GM21825 (cell line): Measurements from ENCODE around the gene SEPTIN12.

Experiments
- ATAC-seq: cut with Tn5 transposase; IDR thresholded peaks from one replicate; pipeline ENCODE4 v1.9.1; 2021; ENCODE audit warnings: mild to moderate bottlenecking, moderate library complexity; ENCODE audit not compliant: unreplicated experiment

SEPTIN12 gene, protein sequence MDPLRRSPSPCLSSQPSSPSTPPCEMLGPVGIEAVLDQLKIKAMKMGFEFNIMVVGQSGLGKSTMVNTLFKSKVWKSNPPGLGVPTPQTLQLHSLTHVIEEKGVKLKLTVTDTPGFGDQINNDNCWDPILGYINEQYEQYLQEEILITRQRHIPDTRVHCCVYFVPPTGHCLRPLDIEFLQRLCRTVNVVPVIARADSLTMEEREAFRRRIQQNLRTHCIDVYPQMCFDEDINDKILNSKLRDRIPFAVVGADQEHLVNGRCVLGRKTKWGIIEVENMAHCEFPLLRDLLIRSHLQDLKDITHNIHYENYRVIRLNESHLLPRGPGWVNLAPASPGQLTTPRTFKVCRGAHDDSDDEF

DNA sequence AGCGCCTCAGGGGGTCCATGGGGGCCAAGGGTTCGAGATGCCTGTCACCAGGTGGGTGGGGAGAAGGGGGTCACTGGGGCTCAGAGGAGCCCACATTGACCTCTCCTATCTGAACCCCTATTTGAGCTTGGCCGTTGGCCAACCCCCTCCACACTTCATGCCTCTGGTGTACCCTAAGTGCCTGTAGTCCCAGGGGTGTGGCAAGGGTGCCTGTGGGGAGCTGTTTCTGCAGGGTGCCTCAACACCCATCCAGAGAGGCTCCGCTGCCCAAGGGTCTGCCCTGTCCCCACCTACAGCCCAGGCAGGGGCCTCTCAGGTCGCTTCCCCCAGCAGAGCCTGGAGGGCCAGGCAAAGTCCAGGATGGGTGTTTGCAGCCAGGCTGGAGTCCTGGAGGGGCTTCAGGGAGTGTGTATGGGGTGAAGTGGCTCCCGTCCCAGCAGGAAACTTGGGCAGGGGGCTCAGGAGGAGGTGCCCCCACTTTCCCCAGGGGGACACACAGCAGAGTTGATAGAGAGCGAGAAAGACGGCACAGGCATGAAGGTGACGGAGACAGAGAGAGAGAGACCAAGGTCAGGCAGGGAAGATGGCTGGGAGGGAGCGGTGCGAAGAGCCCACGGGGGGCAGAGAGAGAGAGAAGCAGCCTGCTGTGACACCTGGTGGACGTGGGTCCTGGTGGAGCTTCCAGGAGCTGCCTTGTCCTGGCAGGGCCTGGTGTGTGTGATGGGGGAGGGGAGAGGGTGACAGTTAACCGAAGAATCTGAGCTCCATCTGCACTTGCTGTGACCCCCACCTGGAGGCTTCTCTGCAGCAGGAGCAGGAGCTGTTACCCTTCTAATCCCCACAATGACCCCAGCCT, at the start of gene SEPTIN12:
SEPTIN12 (minus strand) TSS at position 719 of the 856 bp plus-strand sequence; CDS start at position 19, 700 bp downstream.
- ATAC-seq = no peak

DNA sequence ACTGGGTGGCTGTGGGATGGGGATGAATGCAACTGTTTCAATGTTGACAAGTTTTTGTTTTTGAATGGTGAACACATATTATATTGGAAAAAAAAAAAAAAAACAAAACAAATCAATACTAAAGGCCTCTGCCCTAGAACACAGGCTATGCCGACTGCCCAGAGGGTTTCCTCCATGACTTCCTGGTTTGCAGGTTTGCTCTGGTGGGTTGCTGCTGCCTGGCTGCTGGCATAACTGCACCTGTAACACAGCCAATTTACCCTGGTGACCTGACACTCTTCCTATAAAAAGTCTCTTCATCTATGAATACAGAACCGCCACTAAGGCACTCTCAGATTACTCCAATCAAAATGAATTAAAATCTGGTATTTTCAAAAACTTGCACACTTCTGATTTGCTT, 48.6 kb upstream of the SEPTIN12 start:
- no peak for ATAC-seq

DNA sequence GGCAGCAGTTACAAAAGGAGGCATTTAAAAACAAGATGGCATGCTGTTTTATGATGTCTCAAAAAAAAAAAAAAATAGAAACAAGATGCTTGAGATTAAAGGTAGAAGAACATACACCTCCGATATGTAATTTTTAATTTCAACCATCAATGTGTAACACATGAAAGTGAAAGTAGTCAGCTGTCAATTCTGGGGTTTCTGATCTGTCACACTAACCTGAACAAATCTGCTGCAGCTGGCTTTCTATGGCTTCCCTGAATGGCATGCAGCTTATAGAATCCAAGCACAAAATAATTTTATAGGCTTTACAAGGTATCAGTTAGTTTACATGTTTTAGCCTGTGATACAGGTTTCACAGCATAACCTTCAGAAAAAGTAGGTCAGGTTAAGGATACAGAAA, 45.4 kb upstream of the SEPTIN12 start:
- no peak for ATAC-seq

DNA sequence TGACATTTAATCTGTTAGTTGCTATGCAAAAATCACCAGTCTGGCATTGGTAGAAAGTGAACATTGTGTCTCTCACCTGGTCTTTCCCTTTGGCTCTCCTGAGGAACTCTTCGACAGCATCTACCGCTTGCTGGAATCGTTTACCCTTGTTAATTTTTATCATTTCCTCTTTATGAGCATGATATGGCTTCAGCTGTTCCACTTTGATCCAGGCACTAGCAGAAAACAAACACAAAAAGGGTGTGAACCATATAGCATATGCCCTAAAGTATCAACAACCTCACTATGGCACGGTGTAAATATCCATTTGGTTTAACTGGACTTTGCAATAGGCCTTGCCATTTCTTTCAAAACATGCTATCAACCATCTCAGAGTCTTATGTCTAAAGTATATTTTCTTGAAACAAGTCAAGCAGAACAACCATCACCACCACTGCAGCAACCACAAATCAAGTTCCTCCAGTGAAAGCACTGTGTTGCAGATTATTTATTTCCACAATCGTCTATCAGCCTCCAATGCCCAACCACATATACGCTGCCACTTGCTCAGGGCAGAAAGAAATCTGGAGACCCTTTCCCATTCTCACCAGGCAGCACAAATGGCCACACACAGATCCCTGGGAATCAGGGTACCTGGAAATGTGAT, 44.7 kb upstream of the SEPTIN12 start:
- no peak for ATAC-seq

DNA sequence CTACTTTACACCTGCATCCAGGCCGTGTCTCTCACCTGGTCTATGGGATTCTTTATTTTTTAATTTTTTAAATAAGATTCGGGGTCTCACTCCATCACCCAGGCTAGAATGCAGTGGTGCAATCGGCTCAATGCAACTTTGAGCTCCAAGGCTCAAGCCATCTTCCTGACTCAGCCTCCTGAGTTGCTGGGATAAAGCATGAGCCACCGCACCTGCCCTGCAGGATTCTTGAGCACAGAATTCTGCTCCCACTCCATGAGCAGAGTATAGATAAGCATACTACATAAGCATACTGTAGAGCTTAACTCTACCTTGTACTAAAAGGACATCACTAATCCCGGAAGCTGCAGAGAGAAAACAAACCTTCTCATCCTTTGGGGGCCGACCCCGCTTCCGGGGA, 43.5 kb upstream of the SEPTIN12 start:
- ATAC-seq = no peak

DNA sequence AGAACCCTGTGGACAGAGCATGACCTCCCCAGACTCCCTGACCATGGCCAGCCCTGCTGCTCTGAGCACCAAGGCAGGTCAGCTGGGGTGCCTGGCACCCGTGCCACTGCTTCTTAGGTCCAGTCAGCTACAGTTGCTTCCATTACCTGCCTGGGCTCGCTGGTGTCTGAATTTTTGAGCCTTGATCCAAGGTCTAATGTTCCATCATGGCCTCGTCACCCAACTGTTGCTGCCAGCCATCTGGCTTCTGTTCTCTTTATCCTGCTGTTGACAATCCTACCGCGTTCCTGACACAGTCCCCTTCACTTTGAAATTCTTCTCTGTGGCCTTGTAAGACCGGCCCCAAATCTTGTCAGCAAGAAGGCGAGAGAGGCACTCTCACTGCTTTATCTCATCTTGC, 42.3 kb upstream of the SEPTIN12 start:
- ATAC-seq = no peak

DNA sequence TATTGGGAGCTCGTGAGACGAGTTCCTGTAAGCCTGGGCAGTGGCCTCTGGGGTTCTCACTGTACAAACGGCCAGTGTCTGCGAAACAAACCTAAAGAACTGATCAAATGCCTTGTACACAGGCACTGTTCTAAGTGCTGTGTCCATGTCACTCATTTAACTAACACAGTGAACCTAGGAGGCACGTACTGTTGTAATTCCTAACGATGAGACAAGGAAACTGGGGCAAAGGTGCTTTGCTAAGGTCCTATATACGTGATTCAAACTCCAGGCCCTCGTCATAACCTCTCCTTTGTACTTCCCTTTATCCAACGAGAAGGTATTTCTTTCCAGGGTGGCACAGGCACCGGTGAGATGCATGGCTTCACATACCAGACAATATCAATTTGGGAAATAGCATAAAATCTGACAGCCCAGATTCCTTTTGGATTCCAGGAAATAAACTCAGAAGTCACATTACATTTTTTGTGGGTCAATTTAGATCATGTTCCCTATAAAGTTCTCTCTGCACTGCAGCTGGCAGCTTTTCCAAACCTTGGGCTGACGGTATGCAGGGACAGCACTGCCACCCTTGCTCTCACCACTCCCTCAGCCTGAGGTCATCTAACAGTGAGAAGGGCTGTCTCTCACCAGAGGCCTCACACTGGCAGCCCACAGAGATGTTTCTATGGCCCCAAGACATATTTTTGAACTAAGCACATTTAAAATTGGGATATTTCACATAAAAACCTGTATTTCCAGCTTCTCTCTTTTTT, 40.6 kb upstream of the SEPTIN12 start:
- no peak for ATAC-seq

DNA sequence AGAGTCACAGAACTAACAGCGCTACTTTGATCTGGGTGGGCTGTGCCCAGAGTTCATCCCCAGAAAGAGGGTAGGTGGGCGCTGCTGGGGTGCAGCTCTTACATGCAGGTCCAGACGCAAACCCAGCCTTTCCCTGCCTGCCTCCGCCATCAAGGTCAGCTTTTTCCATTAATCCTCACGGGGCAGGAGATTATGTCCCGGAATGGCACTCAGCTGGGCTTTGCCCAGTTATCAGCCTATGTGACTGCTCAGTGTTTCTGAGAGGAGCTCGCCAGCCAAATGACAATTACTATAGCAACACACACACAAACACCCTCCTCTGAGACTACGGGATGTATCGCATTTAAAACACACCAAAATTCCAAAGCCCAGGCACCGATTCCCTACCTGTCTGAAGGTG, 38.8 kb upstream of the SEPTIN12 start:
- no peak for ATAC-seq

DNA sequence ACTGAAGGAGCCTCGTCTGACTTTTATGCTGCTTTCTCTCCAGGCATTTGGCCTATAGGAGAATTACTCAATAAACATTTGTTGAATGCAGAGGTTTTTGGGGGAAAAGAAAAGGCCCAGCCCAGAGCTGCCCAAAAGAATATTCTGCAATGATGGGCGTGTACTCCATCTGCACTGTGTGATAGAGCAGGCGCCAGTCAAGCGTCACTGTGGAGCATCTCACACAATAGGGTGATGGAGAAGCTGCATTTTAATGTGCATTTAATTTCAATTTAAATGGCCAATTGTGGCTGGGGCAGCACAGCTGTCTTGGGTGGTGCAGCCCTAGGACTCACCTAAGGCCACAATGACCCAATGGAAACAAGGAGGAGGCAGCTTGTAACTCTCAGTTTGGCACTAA, 38.4 kb upstream of the SEPTIN12 start:
- ATAC-seq = no peak

DNA sequence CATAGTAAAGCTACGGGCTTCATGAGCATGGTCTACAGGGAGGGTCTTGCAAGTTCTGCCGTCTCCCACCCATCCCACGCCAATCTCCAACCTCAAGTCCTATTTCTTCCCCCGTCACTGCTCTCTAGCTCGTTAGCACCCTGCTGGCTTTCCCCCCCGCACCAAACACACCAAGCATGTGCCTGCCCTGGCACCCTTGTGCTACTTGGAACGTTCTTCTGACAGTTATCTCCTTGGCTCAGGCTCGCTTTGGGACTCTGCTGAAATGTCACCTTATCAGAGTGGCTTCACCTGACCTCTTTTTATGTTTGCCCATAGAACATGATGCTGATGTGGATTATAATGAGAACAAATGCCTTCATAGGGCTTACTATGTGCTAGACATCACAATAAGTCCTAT, 37.1 kb upstream of the SEPTIN12 start:
- ATAC-seq = no peak

DNA sequence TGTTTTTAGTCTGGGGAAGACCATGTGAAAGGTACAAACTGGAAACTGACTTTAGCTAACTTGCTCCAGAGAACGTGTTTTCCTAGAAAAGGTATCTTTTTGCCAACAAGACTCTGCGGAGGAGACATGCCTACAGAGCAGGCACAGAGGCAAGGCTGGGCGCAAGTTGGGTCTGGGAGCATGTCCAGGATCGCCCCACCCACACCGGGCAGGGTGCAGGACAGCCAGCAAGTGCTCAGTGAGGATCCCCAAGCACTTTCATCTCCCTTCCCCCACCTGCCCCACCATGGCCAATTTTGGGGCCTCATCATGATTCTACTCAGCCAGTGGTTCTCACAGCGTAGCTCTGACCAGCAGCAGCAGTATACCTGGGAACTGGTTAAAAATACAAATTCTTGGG, 32.5 kb upstream of the SEPTIN12 start:
- ATAC-seq = no peak

DNA sequence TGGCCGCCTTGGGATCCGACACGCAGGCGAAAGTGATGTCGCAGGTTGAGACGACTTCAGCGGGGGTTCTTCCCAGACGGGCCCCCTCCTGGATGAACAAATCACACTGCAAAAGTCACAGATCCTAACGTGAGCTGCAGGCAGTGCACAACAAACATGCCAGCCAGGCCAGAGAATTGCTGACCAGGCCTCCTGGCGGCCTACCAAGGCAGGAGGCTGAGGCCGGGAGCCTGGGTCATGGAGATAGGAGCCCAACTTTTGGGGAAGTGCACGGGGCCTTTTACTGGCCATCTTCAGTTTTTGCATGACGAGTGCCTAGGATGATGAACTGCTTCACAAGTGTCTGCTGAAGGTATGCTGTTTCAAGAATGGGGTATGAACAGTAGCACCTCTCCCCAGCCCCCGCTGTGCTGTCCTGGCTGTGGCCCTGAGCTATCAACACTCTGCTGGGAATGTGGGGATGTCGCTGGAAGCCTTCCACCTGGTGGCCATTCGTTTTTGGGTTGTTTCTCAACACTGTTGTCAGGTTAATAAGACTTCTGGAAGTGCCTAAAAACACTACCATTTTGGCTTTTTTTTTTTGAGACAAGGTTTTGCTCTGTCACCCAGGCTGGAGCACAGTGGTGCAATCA, 26.5 kb upstream of the SEPTIN12 start:
- no peak for ATAC-seq

DNA sequence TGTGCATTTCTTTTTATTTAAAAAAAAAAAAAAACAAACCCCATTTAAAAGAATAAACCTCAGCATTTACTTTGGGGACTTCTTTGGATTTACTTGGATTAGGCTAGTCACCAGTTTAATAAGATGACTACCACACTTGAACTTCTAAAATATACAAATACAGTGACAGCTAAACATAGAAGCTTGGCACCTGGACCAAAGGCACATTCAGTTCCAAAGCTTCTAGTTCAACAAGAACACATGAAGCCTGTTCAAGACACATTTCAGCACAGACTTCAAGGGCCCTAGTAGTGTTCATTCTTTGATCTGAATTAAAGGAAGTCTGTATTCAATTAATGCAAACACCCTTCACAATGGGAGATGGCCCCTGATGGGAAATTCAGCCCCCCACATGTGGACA, 25.9 kb upstream of the SEPTIN12 start:
- no peak for ATAC-seq

DNA sequence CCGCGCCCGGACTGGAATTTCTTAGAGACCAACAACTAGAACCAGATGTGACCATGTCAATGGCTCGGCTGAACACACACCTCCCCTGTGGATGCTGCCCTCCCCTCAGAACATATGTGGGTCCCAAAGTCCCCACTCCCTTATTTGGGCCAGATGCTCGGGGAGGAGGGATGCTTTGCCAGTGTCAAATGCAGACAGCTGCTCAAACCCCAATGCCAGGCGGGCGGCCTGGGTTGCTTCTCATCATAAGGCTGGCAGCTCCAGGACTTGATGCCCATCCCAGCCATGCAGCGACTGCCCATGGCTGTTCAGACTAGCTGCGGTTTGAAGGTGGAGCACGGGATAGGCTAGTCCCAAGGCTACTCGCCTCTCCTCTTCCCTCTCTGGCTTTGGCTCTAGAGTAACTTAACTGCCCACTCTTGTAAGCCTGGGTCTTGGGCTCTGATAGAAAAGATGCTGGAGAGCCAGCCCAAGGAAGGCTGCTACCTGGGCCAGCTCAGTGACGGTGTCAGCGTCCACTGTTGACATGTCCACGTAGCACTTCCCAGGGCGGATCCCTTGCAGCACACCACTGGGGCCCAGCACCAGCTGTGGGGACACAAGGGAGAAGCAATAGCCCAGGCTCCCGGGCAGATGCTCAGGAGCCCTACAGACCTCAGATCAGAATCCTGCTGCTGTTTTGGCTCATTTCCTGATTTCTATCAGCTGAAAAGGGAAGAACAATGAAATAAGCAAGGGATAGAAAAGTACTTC, 25.3 kb upstream of the SEPTIN12 start:
- ATAC-seq = no peak

DNA sequence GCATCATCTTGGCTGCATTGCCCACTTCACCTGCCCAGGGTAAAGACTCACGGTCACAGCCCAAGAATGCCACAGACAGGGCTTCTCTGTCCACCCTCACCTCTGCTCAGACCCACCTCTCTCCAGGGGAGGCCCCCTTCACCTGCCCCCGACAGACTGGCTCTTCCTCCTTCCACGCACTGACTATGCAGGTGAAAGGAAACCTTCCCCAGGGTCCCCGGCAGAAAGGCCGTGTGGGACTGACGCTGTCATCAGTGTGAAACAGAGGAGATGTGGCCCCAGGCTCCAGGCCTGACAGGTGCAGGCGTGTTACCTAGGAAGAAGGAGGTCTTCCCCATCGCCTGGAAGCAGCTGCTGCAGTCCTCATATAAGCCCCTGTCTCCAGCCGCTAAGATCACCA, 23.6 kb upstream of the SEPTIN12 start:
- ATAC-seq = no peak

DNA sequence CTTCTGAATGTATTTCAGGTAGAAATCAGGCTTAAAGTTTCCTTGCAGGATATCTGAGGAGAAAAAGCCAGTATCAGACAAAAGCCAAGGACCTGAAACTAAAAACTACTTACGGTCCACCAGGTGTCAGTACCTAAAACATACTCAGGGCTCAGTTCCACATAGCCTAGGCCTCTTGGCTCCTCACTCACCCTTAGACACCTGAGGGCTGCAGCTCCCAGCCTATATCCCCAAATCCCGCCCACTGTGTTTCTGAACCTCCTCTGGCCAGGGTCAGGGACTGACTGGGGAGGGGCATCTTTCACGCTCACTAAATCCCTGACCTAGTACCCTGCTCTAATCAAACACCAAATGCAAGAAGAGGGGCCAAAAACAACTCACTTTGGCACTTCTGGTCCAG, 23.1 kb upstream of the SEPTIN12 start:
- ATAC-seq = no peak

DNA sequence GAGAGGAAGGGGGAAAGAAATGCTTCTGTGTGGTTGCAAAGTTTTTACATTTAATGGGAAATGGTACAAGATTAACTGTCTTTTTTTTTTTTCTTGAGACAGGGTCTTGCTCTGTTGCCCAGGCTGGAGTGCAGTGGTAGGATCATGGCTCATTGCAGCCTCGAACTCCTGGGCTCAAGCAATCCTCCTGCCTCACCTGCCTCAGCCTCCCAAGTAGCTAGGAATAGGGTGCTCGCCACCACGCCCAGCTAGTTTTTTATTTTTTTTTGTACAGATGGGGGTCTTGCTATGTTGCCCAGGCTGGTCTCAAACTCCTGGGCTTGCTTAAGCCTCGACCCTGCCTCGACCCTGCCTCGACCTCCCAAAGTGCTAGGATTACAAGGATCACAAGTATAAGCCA, 18.1 kb upstream of the SEPTIN12 start:
- no peak for ATAC-seq

DNA sequence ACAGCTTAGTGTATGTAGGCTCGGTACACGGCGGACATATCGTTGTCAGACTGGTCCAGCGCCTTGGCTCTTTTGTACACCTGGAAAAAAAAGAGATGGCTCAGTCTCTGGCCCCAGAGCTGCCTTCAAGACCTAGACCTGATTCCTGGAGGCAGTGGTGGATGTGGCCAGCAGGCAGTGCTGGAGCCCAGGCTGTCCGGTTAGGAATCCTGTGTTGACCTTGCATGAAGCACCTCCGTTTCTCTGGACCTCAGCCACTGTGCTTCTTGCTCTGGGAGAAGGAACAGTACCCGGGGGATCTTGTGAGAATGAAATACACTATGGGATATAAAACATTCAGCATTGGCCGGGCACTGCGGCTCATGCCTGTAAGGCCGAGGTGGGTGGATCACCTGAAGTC, 17.1 kb upstream of the SEPTIN12 start:
- ATAC-seq = no peak

DNA sequence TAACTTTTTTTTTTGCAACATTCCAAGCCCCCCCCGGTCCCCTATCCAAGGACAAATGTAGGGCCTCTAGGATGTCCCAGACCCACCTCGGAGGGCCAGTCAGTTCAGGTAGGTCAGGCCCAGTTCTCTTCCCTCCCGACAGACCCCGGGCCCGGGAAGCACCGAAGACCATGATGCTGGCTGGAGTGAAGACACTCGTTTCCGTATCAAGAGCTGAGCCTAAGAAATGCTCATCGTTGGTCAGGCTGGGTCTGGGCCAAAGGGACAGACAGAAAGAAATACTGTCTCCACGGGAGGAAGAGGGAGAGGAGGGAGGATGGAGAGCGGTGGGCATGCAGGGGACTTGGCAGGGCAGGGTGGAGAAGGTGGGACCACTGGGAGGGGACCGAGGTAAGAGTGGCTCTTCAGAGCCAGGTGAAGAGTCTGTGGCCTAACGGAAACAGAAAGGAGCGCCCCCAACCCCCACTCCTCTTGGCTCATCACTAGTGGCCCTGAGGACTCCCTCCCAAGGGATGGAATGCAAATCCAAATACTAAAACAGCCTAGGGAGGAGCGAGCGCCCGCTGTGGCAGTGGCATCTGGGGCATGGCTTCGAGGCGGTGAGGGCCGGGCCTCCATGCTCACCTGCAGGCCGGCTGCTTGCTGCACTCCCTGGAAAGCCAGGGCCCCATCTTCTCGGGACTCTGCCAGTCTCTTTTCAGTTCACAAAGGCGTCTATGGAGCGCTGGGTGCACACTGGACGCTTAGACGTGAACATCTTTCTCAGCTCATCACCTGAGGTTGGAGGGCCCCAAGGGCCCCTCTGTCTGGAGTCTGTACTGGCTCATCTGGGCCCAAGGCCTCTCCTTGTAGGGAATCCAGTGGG, 16.0 kb upstream of the SEPTIN12 start:
- no peak for ATAC-seq
